DLD1 (cell line): ENCODE results near the gene NFIX.

ENCODE experiments used
- in situ Hi-C: cut with HindIII; loops from 2 replicates; pipeline ENCODE4 v1.10.0; 2017; ENCODE audit warnings: low sequenced_read_pairs

NFIX gene

DNA sequence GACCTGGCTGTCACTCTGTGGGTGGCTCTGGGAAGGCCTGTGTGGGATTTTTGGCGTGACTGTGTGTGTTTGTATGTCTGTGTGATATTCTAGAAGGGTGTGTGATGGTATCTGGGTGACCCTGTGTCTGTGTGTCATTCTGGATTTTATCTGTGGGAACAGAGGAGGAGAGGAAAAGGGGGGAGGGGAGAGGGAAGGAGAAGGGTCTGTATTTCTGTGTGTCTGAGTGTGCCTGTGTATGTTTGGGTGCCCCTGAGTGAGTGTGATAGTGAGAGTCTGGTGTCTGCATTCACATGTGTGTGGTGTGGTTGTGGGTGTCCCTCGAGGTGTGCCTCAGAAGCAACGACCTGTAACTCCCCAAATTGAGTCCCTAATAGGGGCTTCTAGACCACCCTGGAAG, 8.1 kb upstream of the NFIX start:
- in situ Hi-C loops: no loop called here

DNA sequence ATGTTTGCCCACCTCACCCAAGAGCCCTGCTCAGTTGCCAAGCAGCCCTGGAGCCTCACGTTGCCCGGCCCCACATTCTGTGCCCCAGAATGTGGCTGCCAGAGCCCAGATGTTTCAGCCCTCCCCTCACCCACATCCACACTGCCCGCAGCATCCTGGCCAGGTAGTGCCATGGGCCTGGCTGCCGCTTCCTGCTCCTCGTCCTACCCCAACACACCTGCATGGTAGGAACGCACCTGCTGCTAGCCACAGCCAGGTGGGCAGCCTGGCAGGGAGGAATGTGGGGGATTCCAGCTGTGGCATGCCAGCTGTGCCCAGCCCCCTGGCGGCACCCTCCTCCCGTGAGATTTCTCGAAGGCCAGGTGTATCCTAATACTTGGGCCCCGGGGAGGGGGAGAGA, 7.5 kb upstream of the NFIX start:
- in situ Hi-C loops: no loop called here

DNA sequence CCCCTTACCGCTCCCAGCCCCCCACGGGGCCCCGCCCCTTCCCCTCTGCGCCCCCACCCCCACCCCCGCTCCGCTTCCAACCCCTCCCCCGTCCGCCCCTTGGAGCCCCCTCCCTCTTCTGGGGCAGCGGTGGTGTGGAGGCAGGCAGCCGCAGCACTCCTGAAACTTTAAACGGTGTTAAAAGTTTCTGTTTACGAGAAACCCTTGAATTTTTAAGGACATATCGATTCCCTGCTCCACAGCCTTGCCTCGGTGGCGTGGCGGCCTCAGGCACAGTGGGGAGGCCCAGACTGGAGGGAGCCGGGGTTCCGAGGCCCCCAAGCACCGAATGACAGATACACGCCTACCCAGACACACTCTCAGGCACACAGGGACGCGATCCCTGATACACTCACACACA, 4.8 kb upstream of the NFIX start:
- in situ Hi-C loops: no loop called here

DNA sequence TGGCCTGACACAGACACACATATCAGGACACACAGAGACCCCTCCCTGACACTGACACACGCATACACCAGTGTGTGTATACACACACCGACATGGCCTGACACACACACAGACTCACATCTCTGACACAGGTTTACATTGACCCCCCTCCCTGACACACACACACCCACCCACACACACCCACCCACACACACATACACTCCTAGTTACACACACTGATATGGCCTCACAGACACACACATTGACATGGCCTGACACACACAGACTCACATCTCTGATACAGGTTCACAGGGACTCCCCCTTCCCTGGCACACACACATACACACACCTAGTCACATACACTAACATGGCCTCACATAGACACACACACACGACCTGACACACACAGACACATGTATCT, 4.4 kb upstream of the NFIX start:
- in situ Hi-C loops: no loop called here

DNA sequence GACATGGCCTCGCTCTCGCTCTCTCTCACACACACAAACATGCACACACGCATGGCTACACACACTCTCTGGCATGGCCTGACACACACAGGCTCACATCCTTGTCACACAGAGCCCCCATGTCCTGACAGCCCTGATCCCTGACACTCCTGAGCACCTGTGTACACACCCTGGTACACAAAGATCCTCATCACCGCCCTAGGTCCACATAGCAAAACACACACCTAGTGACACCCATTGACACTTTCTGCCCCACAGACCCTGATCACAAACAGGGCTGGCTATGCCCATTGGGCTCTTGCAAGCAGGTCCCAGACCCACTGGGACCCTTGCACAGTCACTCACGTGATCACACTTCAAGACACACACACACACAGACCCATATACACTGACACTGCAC, 4.0 kb upstream of the NFIX start:
- in situ Hi-C loops: no loop called here

DNA sequence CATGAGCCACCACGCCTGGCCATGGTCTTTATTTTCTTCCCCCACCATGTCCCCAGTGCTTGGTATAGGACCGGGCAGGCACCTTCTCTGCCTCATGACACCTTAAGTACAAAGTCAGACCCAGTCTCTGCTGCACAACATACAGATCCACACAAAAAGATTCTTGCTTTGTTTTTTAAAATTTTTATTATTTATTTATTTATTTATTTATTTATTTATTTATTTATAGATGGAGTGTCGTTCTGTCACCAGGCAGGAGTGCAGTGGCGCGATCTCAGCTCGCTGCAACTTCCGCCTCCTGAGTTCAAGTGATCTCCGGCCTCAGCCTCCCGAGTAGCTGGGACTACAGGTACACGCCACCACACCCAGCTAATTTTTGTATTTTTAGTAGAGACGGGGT, 2.5 kb upstream of the NFIX start:
- in situ Hi-C loops: no loop called here

DNA sequence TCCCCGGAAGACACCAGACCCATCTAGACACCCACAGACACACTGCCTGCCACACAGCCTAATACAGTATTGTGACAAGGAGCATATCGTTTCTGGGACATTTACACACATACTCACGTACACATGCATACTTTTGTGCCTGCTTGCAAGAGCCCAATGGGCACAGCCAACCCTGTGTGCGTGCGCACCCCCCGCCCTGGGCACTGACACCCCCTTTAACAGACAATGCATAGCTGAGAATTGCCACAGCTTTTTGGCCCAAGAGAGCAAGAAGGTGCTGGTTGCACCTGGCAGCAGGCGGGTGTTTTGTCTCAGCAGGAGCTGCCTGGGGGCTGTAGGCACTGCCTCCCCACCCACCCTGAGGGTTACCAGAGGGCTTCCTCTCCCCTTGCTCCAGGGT, 1.7 kb upstream of the NFIX start:
- in situ Hi-C loops: no loop called here

DNA sequence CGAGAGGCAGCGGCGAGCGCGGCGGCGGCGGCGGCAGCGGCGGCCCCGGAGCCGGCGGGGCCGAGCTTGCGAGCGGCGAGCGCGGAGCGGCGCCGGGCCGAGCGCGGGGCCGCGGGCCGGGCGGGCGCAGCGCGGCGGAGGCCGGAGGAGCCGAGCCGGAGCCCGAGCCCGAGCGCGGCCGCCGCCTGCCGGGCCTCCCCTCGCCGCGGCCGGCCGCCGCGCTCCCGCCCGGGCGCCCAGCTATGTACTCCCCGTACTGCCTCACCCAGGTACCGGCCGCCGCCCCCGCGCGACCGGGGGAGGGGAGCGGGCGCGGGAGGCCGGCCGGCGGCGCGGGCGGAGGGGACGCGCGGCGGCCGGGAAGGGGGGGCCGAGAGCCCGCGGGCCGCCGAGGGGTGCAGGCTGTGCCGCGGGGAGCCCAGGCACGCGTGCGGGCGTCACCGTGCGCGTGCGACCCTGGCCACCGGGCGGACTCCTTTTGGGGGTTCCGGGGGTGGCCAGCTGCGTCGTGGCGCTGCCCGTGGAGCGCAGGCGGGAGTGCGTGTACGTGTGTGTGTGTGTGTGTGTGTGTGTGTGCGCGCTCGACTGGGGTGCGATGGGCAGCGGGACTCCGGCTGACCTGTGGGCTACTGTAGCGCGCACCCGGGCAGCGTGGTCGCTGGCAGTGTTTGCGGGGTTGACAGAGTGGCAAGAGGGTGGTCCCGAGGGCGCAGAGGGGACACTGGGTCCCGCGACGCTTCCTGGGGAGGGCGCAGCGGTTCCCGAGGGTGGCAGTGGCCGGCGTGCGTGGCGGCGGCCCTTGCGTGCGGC, 526 bp downstream of the NFIX start:
- in situ Hi-C loops: no loop called here

DNA sequence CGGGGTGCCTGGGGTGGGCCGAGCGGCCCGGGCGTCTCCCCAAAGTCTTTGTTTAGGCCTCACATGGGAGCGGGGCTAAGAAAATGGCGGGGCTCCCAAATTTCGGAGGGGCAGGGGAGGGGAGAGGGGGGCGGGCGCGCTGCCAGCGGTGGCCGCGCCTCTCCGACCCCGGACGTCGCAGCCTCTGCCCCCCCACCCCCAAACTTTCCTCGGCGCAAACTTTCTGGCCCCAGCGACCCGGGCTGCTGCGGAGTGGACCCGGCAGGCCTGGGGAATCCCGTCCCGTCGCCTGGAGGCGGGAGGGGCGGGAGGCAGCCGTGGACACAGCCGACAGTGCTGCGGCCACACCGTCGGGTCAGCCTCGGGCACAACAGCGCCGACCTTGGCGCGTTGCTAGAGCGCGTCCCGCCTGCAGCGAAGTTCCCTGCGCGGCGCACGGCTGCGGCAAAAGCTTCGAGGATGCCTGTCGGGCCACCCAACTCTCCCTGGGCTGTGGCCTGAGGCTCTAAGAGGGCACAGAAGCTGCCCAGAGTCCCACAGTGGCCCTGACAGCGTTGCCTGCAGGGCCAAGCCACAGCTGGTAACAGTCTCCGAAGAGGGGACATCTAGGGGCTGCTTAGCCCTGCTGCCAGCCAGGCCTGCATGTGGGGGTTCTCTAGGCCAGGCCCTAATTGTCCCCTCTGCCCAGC, 1.3 kb downstream of the NFIX start:
- in situ Hi-C loops: no loop called here

DNA sequence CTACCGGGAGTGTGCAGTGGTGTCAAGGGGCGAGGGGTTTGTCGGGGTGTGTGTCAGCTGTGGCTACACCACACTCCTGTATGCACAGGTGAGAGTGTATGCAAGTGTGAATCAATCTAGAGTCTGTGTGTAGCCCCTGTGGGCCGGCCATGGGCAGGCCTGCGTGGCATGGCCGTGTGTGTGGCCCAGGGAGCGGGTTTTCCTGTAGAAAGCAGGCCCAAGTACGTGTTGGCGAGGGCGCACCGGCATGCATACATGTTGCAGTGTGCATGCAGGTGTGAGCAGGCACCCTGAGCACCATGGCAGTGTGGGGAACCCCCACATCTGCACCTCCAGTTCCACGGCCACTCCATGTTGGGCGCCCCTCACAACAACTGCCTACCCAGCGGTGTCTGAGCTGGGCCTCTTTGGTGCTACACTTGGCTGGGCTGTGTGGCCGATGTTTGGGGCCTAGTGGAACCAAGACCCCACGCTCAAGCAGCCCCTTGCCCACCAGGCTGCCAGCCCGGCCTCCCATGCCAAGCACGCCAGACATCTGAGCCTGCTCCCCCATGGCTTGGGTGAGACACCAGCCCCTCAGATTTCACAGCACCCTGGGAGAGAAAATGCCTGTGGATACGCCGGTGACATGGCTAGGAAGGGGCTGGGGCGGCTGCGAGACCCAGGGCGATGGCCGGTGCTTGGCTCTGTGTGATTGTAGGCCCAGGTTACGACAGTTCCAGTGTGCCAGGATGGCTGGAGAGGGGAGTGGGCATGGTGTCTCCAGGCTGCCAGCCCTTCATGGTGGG, 2.1 kb downstream of the NFIX start:
- in situ Hi-C loops: no loop called here

DNA sequence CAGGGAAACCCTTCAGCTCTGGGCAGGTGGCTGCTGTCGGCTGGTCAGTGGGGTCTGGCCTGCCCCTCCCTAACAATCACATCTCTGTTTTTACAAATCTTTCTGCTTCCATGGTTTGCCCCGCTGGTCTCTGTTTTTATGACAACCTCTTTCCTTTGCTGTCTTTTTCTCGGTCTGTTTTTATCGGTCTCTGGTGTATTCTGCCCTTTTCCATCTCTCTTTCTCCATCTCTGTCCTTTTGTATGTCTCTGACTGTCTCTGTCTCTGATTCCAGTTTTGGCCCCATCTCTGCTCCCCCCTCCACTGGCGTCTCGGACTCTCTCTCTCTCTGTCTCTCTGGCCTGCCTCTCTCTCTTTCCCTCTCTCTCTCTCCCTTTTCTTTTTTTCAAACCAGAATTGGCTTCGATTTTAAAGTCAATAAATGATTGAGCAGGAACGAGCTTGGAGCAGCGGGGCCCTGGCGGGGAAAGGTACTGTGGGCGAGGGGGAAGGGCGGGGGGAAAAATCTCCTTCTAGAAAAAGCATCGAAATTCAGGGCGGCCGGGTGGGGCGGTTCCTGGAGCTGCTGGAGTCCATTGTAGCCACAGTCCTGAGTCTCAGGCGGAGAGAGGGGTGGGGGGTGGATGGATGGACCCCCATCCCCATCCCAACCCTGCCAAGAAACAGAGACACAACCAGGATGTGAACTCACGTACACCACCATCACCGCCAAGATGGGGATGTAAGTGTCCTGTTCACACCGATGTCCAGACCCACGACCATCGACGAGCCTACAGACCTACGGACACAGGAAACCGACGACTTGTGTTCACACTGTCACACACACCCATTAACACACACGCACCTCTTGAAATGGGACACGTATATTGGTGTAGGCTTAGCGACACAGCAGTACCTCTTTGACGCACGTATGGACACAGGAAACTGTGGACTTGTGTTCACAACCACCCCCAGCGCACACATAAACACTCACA, 3.0 kb downstream of the NFIX start:
- in situ Hi-C loops: no loop called here

DNA sequence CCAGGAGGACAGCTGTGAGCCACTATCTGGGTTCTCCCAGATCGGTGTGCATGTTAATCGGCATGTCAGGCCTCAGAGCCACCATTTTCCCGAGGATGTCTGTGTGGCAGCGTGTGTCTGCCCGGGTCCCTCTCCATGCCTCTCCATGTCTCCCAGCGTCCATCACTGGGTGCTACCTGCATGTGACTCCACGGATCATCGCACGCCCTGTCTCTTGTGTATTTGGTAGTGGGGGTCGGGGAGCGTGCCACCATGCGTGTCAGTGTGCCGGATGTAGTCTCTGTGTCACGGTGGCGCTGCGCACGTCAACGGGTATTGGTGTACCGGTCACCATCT, 5.9 kb downstream of the NFIX start:
- in situ Hi-C loops: no loop called here

DNA sequence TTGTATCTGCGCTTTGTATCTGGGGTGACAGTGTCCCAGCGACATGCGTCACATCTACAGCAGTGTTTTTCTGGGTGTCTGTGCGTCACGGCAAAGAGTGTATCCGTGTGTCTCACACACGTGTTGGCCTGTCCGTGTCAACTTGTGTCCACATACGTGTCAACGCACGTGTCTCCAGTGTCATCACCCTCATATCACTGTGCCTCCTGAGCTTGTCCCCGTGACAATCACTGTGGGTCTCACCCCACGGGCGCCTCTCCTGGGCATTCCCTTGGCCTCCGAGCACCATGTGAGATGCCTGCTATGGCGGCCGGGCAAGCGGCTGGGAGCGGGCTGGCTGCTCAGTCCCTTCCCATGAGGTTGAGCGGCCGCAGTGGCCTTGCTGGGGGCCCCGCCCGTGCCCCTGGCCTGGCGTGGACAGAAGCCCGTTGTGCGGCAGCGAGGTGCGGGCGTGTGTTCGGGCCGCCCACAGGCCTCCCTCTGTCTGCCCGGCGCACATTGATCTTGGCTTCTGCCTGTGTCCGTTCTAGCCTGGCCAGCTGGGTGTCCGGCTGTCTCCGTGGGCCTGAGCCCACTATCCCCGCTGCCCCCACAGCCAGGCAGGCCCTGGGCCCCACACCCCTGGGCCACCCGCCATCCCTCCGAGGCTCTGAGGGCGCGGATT, 6.4 kb downstream of the NFIX start:
- in situ Hi-C loops: no loop called here

DNA sequence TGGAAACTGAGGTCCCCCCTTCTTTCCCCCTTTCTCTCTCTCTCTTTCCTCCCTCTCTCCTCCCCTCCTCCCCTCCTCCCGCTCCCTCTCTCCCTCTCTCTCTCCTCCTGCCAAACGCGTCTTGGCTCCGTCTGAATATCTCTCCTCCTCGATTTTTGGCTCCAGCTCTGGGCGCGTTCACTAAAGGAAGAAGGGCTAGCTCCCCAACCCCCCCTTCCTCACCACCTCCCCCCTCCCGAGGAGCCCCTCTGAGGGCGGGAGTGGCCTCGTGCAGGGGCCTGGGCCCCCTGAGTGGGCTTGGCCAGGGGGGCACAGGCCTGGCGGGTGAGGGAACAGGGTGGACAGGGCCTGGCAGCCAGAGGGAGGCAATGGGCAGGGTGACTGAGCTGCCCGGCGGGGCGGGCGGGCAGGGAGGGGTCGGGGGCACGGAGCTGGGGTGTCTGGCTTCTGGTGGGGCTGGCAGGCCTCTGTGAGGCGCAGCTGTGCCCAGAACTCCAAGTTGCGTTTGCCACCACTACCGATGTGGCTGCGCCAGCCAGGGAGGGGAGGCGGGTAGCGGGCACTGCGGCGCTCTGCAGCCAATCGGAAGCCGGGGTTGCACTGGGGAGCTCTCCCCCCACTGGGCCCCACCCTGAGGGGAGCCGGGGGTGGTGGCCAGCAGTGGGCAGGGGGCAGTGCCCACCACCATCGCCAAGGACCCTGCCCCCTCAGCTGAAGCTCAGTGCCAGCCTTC, 7.1 kb downstream of the NFIX start:
- in situ Hi-C loops: no loop called here

DNA sequence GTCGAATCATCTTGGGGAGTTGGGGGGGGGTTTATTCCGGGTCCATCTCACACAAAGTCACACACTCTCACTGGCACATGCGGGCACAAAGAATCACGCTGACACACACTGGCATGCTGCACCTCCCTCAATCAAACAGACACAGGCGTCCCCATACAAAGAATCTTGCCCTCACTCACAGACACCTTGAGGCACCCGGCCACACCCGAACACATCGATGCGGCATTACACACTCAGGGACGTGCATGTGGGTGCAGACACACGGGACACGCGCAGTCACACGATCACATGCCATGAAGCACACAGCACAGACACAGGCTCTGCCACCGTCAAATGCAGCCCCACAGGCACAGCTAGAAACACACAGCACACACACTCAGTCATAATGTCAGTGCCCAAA, 7.8 kb downstream of the NFIX start:
- in situ Hi-C loops: no loop called here

DNA sequence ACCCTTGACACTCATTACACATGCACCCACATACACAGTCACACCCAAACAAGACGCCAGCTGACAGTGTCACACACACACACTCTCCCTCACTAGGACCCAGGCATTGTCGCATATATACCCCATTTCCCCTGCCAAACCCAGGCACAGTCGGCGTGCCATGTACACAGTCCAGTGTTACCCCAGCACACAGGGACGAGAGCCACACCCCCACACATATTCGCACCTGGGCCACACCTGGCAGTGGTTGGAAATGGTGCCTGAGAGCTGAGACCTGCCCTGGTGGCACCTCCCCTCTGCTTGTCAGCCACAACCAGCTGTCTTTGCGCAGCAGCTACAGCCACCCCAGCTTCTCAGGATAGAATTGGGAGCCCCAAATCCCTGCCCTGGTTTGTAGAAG, 9.0 kb downstream of the NFIX start:
- in situ Hi-C loops: no loop called here

DNA sequence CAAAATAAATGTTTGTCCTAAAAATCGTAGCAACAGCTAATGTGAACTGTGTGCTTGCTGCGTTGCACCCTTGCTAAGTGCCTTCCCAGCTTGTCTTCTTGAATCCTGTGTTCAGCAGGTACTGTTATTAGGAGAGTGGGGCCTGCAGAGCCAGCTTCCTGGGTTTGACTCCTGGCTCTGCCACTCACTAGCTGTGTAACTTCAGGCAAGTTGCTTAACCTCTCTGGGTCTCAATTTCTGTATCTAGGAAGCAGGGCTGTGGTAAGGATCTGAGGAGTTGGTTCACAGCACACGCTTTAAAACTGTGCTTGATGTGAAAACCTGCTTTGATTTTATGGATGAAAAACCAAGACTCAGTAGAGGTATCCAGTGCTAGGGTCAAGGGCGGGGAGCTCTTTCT, 10.0 kb downstream of the NFIX start:
- in situ Hi-C loops: no loop called here

DNA sequence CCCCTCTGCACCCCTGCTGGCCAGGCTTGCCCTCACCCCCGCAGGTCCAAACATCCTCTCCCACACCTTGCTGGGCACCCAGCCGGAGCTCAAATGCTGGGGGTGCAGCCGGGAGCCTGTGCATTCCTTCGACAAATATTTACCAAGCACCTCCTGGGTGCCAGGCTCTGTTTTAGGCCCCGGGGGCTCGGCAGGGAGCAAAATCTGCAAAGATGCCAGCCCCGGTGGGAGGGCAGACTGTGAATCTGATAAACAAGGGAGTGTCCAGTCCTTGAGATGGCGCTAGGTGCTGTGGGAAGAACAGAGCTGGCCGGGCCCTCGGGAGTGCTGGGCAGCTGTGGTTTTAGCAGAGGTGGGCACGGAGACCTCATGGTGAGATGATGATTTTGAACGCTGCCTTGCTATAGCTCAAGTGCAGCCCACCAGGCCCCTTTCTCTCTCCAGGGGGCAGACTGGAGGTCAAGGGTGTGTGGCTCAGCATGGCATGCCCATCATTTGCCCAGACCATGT, 10.6 kb downstream of the NFIX start:
- in situ Hi-C loops: no loop called here
